NOMO-1 treated with dmso at 0.1 percent for 144 hours (cell line): Measurements from ENCODE around the gene ING4.

ENCODE experiments used
- DNase-seq: peaks from one replicate; lab custom pipeline; 2025; ENCODE audit not compliant: unreplicated experiment; lab: John Stamatoyannopoulos, UW

Gene ING4

DNA sequence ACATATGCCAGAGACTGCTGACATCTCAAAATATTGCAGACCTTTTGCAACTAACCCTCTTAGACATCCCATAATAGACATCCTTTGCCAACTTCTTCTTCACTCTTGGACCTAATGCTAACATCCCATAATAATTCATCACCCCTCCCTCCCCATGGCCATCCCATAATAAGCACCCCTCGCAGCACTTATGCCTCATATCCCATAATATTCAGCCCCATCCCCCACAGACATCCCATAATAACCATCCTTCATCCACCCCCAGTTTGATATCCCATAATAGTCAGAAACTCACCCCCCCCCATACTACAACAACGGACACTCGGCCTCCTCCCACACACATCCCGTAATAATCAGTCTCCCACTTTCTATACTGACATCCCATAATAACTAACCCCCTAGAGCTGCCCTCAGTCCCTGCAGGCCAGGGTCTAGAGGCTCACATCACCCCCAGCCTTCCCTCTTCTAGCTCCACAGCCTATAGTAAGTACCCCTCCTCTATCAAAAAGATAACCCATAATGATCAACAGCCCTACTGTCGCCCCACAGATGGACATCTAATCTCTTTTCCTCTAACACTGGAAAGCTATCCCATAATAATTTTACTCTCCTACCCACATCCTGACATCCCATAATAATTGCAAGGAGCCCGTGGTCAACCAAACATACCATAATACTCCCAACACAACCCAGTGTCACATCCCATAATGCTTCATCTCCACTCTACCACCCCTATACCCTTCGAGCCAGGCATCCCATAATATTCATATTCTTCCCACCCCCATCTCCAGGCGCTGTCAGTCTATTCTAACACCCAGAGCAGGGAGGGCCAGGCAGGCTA is 54.9 kb downstream of the ING4 start:
- DNase-seq, result peak; percentile 63

GRCh38 chr12:6606331-6607131 is 56.4 kb downstream of the ING4 start:
- no peak for DNase-seq

DNA sequence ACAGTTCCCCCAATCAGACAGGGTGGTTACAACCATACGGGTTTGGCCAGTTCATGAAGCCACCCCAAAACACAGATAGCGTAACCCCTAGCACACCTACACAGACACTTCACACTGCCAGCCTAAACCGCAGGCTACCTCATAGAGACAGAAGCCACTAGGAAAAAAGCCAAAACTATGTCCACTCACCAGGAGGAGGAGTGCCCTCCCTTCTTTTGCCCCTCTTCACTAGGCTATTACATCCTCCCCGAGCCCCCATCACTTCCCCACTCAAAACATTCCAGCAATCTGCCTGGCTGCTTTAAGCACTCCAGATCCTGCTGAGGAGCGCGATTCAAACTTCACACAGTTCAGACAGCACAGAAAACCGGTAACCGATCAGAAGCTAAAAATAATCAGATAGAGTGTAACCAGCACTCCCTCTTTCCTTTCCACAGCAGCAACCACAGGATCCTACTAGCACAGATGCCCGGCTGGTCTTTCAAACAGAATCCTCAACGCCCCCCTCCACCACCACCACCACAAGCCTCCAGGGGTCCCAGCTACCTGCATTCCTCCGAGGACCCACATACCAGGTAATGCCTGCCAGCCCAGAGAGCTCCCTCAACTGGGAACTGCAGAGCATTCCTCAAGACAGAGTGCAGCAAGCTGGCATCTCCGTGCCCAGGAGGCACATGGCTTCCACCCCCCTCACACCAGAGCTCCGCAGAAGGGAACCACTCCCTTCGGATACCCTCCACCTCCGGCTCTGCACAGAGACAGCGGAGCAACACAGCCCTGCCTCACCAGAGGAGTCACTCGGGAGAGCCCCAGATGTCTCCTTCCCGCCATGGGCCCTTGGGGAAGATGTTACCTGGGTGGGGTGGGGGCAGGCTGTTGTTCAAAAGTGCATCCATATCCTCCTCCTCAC is 57.2 kb downstream of the ING4 start:
- no peak for DNase-seq

DNA sequence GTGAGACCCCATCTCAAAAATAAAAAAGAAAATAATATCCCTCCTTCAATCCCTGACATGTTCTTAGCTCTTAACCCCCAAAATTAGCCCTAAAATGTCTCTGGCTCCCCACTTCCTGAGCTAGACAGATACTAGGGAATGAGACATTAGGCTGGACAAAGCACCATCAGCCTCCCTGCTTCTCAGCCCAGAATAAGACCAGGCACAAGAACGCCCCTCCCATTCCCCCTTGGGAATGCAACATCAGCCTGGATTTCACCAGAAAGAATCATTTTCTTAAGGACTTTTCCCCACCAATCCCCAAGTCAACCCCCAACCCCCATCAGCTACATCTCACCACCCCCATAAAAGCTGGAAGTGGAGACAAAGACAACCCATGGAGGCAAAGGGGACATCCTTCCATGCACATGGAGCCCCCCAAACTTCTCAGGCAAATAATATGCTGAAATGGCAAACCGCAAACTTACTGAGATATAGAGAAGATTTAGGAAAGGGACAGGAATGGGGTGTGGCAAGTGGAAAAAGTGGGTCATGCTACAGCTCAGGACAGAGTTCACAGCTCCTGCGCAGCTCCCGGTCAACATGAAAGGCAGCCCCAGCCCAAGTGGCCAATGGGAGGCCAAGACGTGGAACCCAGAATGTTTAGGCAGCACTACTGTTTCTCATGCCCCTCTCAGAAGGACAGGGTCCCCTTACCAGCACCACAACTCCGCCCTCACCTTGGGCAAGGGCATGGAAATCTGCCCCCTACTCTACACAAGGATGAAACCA is 58.5 kb downstream of the ING4 start:
- DNase-seq, result no peak

- DNase-seq, result no peak
Observed at GRCh38 chr12:6603095-6603567, 59.8 kb downstream of the ING4 start.

DNA sequence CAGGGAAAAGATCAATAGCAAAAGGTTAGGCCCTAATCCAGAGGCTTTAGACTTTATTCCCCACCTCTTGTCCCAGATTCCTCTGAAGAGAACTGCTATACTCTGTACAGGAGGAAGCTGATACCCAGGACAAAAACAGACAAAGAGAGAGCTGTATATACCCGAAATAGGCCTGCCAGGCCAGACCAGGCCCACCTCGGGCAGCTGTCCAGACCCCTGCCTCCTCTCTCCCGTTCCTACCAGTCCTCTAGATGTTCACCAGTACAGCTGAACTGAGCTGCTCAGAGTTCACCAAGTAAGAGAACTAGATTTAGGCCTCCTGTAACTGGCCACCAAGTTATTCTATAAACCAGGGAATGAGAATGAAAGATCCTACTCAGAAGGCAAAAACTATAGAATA is 60.4 kb downstream of the ING4 start:
- DNase-seq, result no peak
